Measurements from ENCODE around the gene ATRN. TPM values are rescaled to one million over a fixed set of nuclear protein-coding genes. Genes with fewer than 3 reads are reported as not detected.
"Not testable (repeated sequence)": the region's sequence is repeated elsewhere in the genome, so short reads cannot be mapped to it uniquely, and the experiment has no call there.

ATRN gene
- total and polyA plus RNA-seq, 7 donors, result 1.2 to 16.1 (median 11.4) TPM

GRCh38 chr20:3505148-3505547 is 34.3 kb downstream of the ATRN start:
- H3K36me3 ChIP-seq, result no peaks in the 10 kb centered on the region
- DNase-seq, result no peak
- H3K4me1 ChIP-seq, result peaks cover 0 to 17% (median 3%) of the 10 kb centered on the region in 4 donors
- no peak overlapping the region for H3K4me3 ChIP-seq
- no peak overlapping the region for H3K27ac ChIP-seq
- H3K27me3 ChIP-seq, result no peaks in the 10 kb centered on the region
- TF ChIP-seq CTCF (IDR thresholded peaks at IDR 0.05) (no peak), POLR2A (IDR thresholded peaks at IDR 0.05) (no peak), EP300 (IDR thresholded peaks at IDR 0.05) (no peak), POLR2AphosphoS5 (IDR thresholded peaks at IDR 0.05) (no peak)
- no peaks in the 10 kb centered on the region for H3K9me3 ChIP-seq
- 90 to 92% methylated on average over 4 of the region's 4 CpGs for WGBS, 2 donors
- intact Hi-C loops (cut with DNase I), result no loop called here

- WGBS, 2 donors, result 89 to 96% methylated on average over 2 of the region's 2 CpGs
- Histone ChIP-seq H3K36me3 (no peaks in the 10 kb centered on the region), H3K9me3 (no peaks in the 10 kb centered on the region), H3K4me3 (no peak overlapping the region), H3K27ac (no peak overlapping the region), H3K27me3 (no peaks in the 10 kb centered on the region), H3K4me1 (peaks cover 0 to 17% (median 4%) of the 10 kb centered on the region in 4 donors)
- TF ChIP-seq EP300 (IDR thresholded peaks at IDR 0.05) (no peak), POLR2A (IDR thresholded peaks at IDR 0.05) (no peak), POLR2AphosphoS5 (IDR thresholded peaks at IDR 0.05) (no peak), CTCF (IDR thresholded peaks at IDR 0.05) (no peak)
- intact Hi-C loops (cut with DNase I), result no loop called here
- no peak for DNase-seq
Observed at GRCh38 chr20:3509064-3509463, 38.2 kb downstream of the ATRN start.

DNA sequence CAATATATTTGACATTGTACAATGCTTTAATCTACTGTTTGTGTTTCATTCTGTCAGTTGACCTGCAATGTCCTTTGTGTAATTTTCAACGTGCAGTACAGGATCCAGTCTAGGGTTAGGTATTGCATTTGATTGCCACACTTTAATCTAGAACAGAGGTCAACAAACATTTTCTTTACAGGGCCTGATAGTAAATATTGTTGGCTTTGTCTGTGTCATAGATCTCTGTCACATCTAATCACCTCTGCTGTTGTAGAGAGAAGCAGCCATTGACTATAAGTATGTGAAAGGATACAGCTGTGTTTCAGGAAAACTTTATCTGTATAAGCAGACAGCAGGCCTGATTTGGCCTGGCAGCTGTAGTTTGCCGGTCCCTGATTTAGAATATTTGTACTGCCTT is 39.3 kb downstream of the ATRN start:
- DNase-seq, result no peak
- Histone ChIP-seq H3K9me3 (no peaks in the 10 kb centered on the region), H3K4me3 (no peak overlapping the region), H3K4me1 (peaks cover 0 to 17% (median 6%) of the 10 kb centered on the region in 4 donors), H3K27ac (no peak overlapping the region), H3K36me3 (no peaks in the 10 kb centered on the region), H3K27me3 (no peaks in the 10 kb centered on the region)
- WGBS, 2 donors, result 21 to 57% methylated on average over 2 of the region's 2 CpGs
- TF ChIP-seq POLR2A (IDR thresholded peaks at IDR 0.05) (no peak), POLR2AphosphoS5 (IDR thresholded peaks at IDR 0.05) (no peak), CTCF (IDR thresholded peaks at IDR 0.05) (no peak), EP300 (IDR thresholded peaks at IDR 0.05) (no peak)
- intact Hi-C loops (cut with DNase I), result no loop called here

DNA sequence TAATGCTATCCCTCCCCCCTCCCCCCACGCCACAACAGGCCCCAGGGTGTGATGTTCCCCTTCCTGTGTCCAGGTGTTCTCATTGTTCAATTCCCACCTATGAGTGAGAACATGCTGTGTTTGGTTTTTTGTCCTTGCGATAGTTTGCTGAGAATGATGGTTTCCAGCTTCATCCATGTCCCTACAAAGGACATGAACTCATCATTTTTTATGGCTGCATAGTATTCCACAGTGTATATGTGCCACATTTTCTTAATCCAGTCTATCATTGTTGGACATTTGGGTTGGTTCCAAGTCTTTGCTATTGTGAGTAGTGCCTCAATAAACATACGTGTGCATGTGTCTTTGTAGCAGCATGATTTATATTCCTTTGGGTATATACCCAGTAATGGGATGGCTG is 41.4 kb downstream of the ATRN start:
- H3K4me1 ChIP-seq, result peaks cover 0 to 26% (median 8%) of the 10 kb centered on the region in 4 donors
- H3K27me3 ChIP-seq; H3K4me3 ChIP-seq; intact Hi-C loops (cut with DNase I); H3K36me3 ChIP-seq; H3K9me3 ChIP-seq; DNase-seq; H3K27ac ChIP-seq: not testable (repeated sequence)
- WGBS, 2 donors, result 92 to 96% methylated on average over 3 of the region's 3 CpGs

DNA sequence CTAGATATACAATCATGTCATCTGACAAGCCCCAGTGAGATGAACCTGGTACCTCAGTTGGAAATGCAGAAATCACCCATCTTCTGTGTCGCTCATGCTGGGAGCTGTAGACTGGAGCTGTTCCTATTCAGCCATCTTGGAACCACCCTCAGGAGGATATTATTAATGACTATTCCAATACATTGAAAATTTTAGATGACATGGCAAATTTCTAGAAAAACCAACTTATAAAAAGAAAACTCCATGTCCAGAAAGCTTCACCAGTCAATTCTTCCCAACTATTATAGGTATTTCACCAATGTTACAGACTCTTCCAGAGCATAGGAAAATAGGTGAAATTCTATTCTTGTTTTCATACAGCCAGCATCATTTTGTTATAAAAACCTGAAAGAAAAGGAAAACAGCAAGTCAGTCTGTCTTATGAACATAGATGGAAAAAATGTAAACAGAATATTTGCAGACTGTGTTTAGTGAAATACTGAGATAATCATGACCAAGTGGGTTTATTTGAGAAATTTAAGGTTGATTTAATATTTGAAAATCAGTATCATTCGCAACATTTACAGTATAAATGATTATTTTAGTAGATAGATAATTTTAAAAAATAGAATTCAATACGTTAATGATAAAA is 43.3 kb downstream of the ATRN start:
- intact Hi-C loops (cut with DNase I), result no loop called here
- Histone ChIP-seq H3K4me1 (peaks cover 0 to 12% (median 5%) of the 10 kb centered on the region in 4 donors), H3K36me3 (no peaks in the 10 kb centered on the region), H3K9me3 (no peaks in the 10 kb centered on the region), H3K27me3 (no peaks in the 10 kb centered on the region), H3K4me3 (no peak overlapping the region), H3K27ac (no peak overlapping the region)
- no peak for DNase-seq
- 95 to 97% methylated on average over 3 of the region's 3 CpGs for WGBS, 2 donors
- TF ChIP-seq CTCF (IDR thresholded peaks at IDR 0.05) (no peak), EP300 (IDR thresholded peaks at IDR 0.05) (no peak), POLR2AphosphoS5 (IDR thresholded peaks at IDR 0.05) (no peak), POLR2A (IDR thresholded peaks at IDR 0.05) (no peak)

Measured in sigmoid colon (tissue), 7 donors.